NB4 (cell line): ENCODE results near the gene DHRS12.
"Not testable (repeated sequence)": the region's sequence is repeated elsewhere in the genome, so short reads cannot be mapped to it uniquely, and the experiment has no call there.

ENCODE experiments used
- DNase-seq: peaks from one replicate; pipeline ENCODE4 v3.0.0; 2010; ENCODE audit warnings: low read depth
- H3K4me3 ChIP-seq: one replicate; pipeline ENCODE4 v1.5.1; 2011; ENCODE audit warnings: mild to moderate bottlenecking, low read depth, low read length, moderate library complexity
- CTCF ChIP-seq: IDR thresholded peaks from one replicate; pipeline ENCODE4 v1.5.1; 2012; ENCODE audit warnings: low read depth, low read length
- MAX ChIP-seq: IDR thresholded peaks from 2 replicates; pipeline ENCODE4 v1.6.1; 2011; ENCODE audit warnings: low read depth, low read length
- MYC ChIP-seq: IDR thresholded peaks from 2 replicates; pipeline ENCODE4 v1.6.1; 2011; ENCODE audit warnings: low read depth, low read length
- POLR2A ChIP-seq: IDR thresholded peaks from 2 replicates; pipeline ENCODE4 v1.6.1; 2011; ENCODE audit warnings: mild to moderate bottlenecking; ENCODE audit not compliant: insufficient read length; ENCODE audit errors: extremely low read depth

DHRS12 gene

GRCh38 chr13:51825165-51825592, 21.2 kb upstream of the DHRS12 start:
- peak; percentile 97 for DNase-seq
- no peak overlapping the region for H3K4me3 ChIP-seq
- no peak for TF ChIP-seq POLR2A
- TF ChIP-seq CTCF, result no peak
- TF ChIP-seq MYC, result peak; percentile 79
- TF ChIP-seq MAX, result peak; percentile 64

GRCh38 chr13:51824712-51825111, 20.7 kb upstream of the DHRS12 start:
- H3K4me3 ChIP-seq, DNase-seq: not testable (repeated sequence)

GRCh38 chr13:51823863-51824262, 19.9 kb upstream of the DHRS12 start:
- no peak for DNase-seq
- no peak overlapping the region for H3K4me3 ChIP-seq
- TF ChIP-seq POLR2A (no peak), CTCF (no peak), MYC (no peak), MAX (no peak)

- TF ChIP-seq POLR2A (no peak), CTCF (no peak), MYC (no peak), MAX (no peak)
- H3K4me3 ChIP-seq, result no peak overlapping the region
- DNase-seq, result no peak
These were observed 19.4 kb upstream of the DHRS12 start for GRCh38 chr13:51823359-51823758.

GRCh38 chr13:51822106-51822815, 18.3 kb upstream of the DHRS12 start:
- no peak for TF ChIP-seq MAX
- no peak for TF ChIP-seq MYC
- no peak for TF ChIP-seq POLR2A
- TF ChIP-seq CTCF, result no peak
- DNase-seq, result no peak
- no peak overlapping the region for H3K4me3 ChIP-seq

GRCh38 chr13:51821606-51822005, 17.6 kb upstream of the DHRS12 start:
- no peak overlapping the region for H3K4me3 ChIP-seq
- TF ChIP-seq POLR2A, result no peak
- TF ChIP-seq MAX, result no peak
- TF ChIP-seq CTCF, result no peak
- no peak for TF ChIP-seq MYC
- peak; percentile 72 for DNase-seq
